HG02885 (cell line): ENCODE results near the gene CCDC27.

Experiments used
- ATAC-seq: cut with Tn5 transposase; IDR thresholded peaks from one replicate; pipeline ENCODE4 v1.9.1; 2021; ENCODE audit warnings: mild to moderate bottlenecking; ENCODE audit not compliant: unreplicated experiment, poor library complexity

CCDC27 gene

GRCh38 chr1:3752400-3752945 is at the start of gene CCDC27:
Gene CCDC27, plus strand, starts transcription at chr1:3752450. Its CDS starts 32 bp downstream, at chr1:3752482.
- no peak for ATAC-seq

- ATAC-seq, result no peak
Observed at GRCh38 chr1:3702528-3702927, 49.7 kb upstream of the CCDC27 start.

- no peak for ATAC-seq
Observed at GRCh38 chr1:3702990-3703728, 49.1 kb upstream of the CCDC27 start.

GRCh38 chr1:3703786-3704371 is 48.4 kb upstream of the CCDC27 start:
- no peak for ATAC-seq

GRCh38 chr1:3705341-3705950 is 46.8 kb upstream of the CCDC27 start:
- no peak for ATAC-seq

- ATAC-seq, result no peak
Observed at GRCh38 chr1:3706651-3707297, 45.5 kb upstream of the CCDC27 start.

- no peak for ATAC-seq
Observed at GRCh38 chr1:3707298-3707938, 44.8 kb upstream of the CCDC27 start.

- ATAC-seq, result no peak
Observed at GRCh38 chr1:3707939-3708328, 44.3 kb upstream of the CCDC27 start.

GRCh38 chr1:3708791-3709190 is 43.5 kb upstream of the CCDC27 start:
- no peak for ATAC-seq

- ATAC-seq, result no peak
Observed at GRCh38 chr1:3710251-3710650, 42.0 kb upstream of the CCDC27 start.

GRCh38 chr1:3711381-3711779 is 40.9 kb upstream of the CCDC27 start:
- no peak for ATAC-seq

GRCh38 chr1:3711780-3712451 is 40.3 kb upstream of the CCDC27 start:
- no peak for ATAC-seq

- ATAC-seq, result no peak
Observed at GRCh38 chr1:3712573-3713535, 39.4 kb upstream of the CCDC27 start.

GRCh38 chr1:3713840-3714239 is 38.4 kb upstream of the CCDC27 start:
- ATAC-seq, result no peak

GRCh38 chr1:3714284-3714741 is 37.9 kb upstream of the CCDC27 start:
- no peak for ATAC-seq

GRCh38 chr1:3714814-3715213 is 37.4 kb upstream of the CCDC27 start:
- no peak for ATAC-seq

GRCh38 chr1:3716351-3716750 is 35.9 kb upstream of the CCDC27 start:
- ATAC-seq, result no peak

GRCh38 chr1:3717041-3717714 is 35.1 kb upstream of the CCDC27 start:
- ATAC-seq, result no peak
